ENCODE results near the gene TRMO.
"Not testable (repeated sequence)": the region's sequence is repeated elsewhere in the genome, so short reads cannot be mapped to it uniquely, and the experiment has no call there.

TRMO gene

DNA sequence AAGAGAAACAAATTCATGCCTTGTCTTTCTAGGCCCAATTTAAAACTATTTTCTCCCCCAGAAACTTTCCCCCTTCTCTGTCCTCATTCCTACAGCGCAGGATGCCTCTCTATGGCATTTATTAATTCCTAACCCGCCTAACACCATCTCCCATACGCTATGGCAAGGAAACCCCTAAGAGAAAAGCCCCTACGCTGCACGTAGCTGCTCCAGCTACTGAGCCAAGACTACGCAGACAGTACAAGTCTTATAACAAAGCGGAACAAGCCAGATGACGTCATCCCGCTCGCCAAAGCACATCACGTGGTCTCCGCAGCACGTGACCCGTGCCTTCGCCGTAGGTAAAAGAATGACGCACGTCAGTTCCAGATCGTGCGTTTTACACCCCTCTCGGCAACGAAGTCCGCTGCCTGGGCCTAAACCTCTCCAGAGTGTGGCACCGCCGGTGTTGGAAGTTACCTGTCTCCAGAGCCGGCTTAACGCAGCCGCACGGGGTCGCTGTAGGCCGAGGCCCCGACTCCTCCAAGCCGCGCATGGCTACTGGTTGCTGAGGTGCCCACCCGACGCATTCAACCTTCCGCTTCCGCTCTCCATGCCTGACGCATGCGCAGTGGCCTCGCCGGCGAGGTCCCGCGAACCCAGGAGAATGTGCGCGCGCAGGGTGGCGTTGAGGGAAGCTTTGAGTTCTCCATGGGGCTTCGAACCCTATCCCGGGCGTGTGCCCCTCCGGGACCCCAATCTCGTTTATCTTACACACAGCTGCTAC, at the start of gene TRMO:
TSS of gene TRMO (minus strand) at position 542 of the 766 bp plus-strand sequence. CDS start at position 535, 7 bp downstream.
- peak; percentile 98 for DNase-seq

GRCh38 chr9:97970165-97970564, 47.9 kb upstream of the TRMO start:
- DNase-seq, result no peak

GRCh38 chr9:97969014-97969413, 46.7 kb upstream of the TRMO start:
- DNase-seq, result no peak

DNA sequence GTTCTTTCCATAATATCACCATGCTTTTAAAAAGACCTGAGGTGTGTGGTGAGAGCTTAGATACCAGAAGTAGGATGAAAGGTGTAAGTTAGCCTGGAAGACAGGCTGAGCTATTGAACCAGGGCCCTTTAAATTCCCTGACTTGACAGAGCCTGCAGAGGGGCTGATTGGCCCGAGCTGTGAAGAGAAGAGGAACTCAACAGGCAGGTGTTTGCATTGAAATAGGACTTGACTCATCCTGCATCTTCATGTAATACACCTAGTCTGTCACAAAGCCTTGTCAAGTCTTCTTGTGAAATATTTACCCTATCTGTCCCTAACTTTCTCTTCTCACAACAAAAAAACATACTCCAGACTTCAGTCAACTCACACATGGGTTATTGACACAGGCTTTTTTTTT, 44.2 kb upstream of the TRMO start:
- no peak for DNase-seq

GRCh38 chr9:97964901-97965300, 42.6 kb upstream of the TRMO start:
- no peak for DNase-seq

DNA sequence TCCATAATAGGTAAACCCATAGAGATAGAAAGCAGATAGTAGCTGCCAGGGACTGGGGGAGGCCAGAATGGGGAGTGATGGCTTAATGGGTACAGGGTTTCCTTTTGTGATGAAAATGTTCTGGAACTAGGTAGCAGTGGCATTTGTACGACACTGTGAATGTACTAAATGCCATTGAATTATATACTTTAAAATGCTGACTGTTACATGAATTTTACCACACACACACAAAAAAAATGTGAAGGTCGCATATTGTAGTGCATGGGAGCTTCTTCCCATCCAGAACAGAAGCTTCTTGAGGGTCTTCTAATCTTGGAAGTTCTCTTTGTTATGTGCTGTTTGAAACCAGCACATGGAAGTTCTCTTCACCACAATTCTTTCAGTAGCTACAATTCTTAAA, 40.9 kb upstream of the TRMO start:
- DNase-seq, result no peak

DNA sequence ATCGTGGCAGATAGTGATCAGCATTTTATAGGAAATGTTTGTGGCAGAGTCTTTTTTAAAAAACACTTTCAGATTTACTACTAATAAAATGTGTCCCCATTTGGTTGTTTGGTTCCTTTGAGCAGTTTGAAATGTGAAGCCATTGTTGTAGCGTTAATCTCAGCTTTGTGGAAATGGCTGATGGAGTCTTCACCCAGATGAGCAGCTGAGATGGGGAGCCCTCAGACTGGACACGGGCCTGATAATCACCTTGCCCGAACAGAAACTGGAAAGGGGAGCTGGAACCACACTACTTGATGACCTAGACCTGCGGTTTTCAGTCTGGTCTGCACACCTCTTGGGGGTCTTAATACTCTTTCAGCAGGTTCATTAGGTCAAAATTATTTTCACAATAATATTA, 40.3 kb upstream of the TRMO start:
- no peak for DNase-seq

DNA sequence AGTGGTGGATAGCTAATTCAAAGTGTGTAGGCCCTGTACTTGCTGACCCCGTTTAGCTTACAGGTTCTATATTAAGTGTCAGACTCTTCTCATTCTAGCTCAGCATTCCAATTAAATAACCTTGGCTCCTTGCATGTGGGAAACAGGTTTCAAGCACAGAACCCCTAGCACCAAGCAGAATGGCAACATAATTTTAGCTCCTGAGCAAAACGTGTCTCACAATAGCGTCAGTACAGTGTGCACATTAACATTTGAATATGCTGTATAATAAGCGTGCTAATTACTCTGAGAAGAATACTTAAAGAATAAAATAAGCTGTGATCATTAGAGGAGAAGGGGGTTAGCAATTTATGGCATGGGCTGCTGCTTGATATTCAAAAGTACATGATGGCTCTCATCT, 39.8 kb upstream of the TRMO start:
- no peak for DNase-seq

GRCh38 chr9:97961361-97961760, 39.1 kb upstream of the TRMO start:
- no peak for DNase-seq

GRCh38 chr9:97960678-97961328, 38.5 kb upstream of the TRMO start:
- DNase-seq, result not testable (repeated sequence)

DNA sequence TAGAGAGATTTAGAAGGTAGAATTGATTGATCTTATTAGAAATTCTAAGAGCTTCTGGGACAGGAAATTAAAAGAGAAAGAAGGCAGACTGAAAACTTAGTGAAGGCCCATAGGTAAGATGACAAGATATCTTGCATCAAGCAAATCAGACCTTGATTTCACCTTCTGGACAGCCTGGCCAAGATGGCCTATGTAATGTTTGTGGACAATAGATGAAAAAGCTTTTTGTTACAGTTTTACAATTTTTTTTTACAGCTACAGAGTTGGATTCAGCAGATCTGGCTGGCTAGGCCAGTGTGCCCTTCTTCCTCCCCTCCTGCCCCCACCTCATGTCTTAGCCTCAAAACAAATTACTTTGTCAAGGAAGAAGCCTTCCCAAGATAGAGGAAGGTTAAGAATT, 37.3 kb upstream of the TRMO start:
- DNase-seq, result no peak

DNA sequence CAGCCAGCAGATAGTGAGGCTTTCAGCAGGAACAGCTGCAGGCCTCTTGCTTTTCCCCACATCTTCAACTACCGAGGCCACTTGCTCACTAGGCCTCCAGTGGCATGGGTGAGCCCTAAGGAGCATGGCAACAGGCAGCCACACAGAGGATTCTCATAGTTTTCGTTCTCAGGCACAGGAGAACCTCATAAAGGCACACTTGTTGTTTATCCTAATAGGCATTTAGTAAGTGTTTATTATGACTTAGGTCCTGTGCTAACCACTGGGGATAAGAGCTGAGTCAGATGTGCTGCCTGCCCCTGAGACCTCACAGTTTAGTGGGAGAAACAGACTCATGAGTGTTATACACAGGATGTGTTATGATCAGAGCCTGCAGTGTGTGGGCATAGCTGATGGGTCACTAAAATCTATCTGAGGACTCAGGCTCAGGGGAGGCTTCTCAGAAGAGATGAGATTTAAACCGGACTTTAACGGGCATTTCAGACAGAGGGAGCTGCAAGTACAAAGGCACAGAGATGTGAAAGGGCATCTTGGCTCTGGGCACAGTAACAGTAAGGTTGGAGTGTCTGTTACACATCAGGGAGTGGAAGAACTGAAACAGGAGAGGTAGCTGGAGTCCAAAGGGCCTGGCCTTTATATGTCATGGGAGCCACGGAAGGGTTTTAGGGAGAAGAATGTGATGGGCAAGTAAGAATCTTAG, 36.7 kb upstream of the TRMO start:
- no peak for DNase-seq

DNA sequence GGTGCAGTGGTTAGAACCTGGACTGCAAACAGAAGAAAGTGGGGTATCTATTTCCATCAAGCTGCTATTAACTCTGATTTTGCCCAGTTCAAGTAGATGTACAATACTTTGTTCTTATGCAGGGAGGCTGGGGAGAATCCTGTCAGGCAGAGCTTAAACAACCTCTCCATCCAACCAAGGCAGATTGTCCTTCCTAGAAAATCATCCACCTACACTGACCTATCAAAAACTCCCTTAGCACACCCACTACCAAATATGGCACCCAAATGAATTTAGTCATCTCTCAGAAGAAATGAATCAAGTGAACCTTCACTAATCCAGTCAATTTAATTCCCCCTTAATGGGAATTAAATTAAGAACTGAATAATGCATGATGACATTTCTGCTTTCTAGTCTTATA, 34.0 kb upstream of the TRMO start:
- no peak for DNase-seq

DNA sequence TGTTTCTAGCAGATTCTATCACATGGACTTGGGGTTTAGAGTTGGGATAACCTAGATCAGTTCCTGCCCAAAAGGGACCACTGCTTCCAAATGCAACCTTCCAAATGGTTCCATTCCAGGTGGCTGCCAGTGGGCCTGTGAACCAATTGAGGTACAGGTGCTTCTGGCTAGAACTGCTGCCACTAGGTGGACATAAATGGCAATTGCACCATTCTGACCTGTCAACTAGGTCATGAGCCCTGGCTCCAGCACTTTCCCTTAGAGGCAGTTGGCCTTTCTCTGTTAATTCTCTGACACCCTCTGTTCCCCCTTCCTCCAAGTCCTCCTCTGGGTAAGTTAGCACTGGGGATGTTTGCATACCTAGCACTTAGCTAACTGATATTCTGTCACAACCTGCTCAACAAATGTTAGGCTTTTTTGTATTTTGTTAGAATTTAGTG, 32.3 kb upstream of the TRMO start:
- DNase-seq, result peak; percentile 59

- not testable (repeated sequence) for DNase-seq
Observed at GRCh38 chr9:97950873-97951272, 28.6 kb upstream of the TRMO start.

GRCh38 chr9:97947094-97947493, 24.8 kb upstream of the TRMO start:
- not testable (repeated sequence) for DNase-seq

GRCh38 chr9:97945470-97945869, 23.2 kb upstream of the TRMO start:
- DNase-seq, result not testable (repeated sequence)

GRCh38 chr9:97944612-97945011, 22.3 kb upstream of the TRMO start:
- DNase-seq, result no peak

DNA sequence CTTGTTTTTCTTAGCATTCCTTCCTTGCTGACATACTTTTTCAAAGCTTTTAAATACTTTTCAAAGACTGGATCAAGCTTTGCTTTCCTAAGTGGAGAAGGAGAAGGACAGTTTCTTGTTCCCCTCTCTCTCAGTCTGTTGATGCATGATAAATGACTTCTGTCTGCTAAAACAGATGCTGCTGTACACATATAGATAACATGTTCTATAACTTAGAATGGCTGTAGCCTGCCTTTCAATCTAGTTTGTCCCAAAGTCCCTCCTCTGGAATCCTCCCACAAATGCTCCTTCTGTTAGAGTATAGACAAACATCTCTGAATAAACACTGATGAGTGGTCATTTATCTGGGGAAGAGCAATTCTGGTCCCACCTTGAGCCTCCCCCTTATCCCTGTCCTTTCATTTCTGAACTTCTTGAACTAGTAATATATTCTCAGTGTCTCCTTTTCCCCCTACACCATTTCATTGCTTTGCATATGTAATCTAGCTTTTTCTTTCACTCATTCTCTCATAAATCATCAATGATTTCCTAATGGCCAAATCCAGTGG, 21.1 kb upstream of the TRMO start:
- DNase-seq, result no peak

GRCh38 chr9:97941323-97941722, 19.0 kb upstream of the TRMO start:
- DNase-seq, result no peak

DNA sequence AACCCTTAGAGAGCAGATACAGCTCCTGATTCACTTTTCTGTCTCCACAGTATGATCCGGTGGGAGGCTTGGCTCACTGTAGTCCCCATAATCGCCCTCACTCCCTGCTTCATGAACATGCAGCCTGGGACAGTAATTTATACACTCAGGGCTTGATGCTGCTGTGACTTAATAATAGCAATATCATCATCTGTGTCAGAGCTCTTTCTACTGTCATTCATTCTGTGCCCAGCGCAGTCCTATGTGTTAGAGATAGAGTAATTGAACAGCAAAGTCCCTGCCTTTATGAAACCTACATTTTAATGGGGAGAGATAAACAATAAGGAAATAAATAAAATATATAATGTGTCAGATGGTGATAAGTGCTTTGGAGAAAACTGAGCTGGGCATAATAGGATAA, 18.4 kb upstream of the TRMO start:
- DNase-seq, result no peak

GRCh38 chr9:97940233-97940632, 17.9 kb upstream of the TRMO start:
- no peak for DNase-seq

DNA sequence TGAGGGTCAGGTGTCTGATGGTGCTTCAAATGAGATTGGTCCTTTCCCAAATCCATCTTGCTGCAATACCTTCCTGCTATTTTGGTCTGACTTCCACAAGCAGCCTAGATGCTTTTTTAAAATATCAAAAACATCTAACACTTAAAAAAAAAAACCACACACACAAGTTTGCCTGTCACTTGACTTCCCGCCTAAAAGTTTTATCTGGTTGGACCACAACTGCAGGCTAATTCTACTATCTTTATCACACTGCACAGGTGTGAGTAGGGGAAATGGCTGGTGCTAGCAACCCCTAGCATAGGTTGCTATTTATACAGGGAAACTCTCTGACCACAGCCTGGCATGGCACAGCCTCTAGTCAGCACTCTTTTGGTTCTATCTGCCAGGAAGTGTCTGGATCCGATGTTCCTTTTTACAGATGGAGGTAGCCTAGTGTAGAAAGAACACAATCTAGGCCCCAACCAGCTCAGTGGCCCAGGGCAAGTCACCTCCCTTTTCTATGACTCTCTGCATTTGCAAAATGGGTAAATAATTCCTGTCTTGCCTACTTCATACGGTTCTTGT, 15.9 kb upstream of the TRMO start, which contains the start of gene HEMGN:
TSS of gene HEMGN (minus strand) at position 92 of the 564 bp plus-strand sequence. CDS start at position 56, 36 bp downstream.
- DNase-seq, result no peak
